ENCODE results near the gene PCDH9.
"Not testable (repeated sequence)": the region's sequence is repeated elsewhere in the genome, so short reads cannot be mapped to it uniquely, and the experiment has no call there.

Gene PCDH9

DNA sequence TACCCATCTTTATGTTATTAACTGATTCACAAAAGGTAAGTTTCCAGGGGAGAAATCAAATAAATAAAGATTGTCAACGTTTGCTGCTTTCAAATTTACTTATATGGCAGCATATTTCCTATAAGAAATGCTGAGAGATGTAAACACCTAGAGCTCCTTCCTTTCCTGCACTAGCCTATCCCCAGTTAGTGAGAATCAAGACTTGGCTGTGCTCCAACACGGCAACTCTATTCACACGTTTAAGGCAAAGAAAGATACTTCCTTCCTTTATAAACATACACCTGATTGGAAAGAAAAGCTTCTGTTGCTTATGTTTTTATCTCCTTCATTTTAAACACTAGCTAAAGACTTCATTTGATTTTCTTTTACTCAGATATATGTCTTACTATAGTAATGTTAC lies 107.0 kb downstream of the PCDH9 start:
- DNase-seq, result no peak

DNA sequence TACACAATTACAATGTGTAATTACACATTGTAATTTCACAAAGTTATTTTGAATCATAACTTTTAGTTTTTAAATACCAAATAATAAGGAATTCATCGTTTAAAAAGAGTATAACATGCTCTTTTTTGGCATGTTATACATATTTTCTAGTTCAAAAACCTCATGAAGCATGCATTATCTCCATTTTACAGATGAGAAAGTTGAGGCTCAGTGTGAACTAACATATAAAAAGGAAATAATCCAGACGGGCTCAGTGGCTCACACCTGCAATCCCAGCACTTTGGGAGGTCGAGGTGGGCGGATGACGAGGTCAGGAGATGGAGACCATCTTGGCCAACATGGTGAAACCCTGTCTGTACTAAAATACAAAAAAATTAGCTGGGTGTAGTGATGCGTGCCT lies 107.9 kb downstream of the PCDH9 start:
- no peak for DNase-seq

DNA sequence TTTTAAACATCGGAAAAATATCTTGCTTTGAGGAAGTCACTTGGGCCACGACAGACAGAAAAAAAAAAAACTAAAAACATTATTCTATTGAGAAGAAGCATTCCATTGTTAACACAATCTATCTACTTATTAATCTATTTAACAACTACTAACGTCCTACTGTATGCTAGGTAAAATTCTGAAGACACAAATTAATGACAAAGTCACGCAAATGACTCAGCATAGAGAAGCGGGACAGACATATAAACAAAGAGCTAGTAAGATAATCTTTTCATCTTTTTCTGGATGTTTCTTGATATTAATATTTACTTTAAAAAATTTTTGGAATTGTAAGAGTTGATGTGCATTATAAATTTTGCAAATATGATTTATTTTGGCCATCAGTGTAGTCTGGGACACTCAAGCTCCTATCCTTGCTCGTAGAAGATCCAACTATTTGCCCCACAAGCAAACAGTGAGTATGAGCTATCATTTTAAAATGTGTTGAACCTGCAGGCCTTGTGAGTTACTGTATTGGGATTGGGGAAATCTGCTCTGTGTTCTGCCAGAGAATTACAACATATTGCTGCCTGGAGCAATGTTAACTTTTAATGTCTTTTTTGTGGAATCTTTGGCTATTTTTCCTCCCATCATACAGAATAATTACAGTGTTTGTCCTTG lies 109.1 kb downstream of the PCDH9 start:
- DNase-seq, result no peak

DNA sequence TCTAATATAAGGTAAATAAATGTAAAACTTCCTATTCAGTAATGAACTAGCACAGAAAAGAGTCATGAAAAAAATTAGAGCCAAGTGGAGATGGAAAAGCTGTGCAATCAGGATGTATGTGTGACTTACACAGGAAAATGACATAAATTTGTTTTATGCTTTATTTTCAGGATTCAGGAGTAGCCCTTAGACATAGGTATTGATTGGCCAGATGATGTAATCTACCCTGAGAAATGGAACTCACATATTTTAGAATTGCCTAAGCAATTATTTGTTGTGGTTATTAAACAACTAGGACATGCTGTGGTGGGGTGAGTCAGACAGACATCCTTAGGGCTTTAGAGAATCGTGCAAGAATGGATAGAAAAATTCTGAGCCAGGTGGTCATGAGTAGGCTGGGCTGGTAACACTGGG lies 110.6 kb downstream of the PCDH9 start:
- DNase-seq, result no peak

DNA sequence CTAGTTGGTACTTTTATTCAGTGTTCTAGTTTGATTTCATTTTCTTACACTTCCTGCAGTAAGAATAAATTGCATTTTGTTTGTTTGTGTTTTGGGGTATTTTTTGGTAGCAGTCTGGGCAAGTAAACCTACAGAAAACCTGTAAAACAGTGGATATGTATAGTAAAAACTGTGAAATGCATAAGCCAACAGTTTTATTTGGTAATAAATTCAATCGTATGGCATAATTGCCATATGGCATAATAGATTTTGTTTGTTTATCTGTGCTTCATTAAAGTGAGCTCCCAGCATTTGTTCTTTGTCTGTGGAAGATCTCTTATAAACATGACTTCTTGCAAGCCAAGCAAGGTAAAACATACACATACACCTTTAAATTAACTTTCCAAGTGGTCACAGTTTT lies 111.9 kb downstream of the PCDH9 start:
- DNase-seq, result no peak

DNA sequence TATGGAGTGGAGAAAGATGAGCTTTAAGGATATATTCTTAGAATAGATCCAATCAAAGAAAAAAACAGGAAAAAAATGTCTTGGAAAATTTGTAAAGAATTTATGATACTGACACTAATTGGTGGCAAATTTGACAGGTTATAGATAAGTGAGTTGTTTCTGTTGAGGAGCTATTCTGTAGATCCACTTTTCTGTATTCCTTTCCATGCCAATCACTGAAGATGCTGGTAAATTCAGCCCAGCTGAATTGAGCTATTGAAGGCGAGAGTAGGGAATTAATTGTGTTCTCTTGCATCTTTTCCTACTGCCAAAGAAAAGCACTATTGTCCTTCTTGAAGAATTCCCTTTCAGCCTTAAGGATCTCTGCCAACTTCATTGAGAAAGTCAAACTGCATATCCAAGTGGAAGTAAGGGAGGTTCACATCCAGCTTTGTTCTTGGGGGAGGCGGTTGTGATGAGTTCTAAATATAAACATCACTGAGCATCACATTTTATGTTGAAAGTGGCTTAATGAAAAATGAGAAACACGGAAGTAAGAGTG lies 113.1 kb downstream of the PCDH9 start:
- DNase-seq, result no peak

DNA sequence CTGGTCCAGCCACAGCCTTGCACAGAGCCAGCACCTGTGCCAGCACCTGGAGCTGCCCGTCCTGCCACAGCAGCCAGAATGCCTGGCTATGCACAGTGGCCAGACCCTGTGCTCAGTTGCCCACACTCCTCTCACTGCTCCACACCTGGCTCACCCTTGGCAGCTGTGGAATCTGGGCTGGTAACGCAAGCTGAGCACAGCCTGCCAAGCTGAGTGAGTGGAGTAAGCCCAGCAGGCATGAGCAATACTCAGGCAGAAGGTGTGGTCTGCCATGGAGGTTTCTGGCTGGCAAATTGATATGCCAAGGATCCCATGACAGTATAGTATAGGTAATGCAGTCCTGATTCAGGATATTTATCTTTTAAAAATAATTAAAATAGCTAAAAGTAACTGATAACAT lies 122.2 kb downstream of the PCDH9 start:
- DNase-seq, result no peak

DNA sequence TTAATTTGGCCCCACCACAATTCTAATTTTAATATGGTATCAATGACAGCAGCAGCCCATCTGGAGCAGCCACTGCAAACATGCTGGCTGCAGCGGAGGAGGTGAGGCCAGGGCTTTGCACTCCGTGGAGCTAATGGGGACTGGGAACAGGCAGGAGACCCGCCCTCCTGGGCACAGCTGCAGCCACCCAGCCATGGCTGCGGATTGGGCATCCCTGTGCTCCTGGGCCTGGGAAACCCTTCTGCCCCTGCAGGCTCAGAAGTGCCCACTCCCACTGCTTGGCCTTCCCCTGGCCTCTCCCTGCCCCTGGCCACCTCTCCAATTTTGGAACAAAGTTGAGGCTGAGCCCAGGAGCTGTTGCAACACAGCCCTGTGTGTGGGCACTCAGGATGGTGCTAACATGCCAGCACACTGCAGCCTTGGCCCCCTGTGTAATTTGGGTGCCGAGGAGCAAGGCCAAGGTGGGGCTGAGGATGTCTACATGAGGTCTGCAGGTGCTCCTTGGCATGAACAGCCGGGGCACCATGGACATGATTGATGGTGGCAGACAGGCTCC lies 123.6 kb downstream of the PCDH9 start:
- no peak for DNase-seq

DNA sequence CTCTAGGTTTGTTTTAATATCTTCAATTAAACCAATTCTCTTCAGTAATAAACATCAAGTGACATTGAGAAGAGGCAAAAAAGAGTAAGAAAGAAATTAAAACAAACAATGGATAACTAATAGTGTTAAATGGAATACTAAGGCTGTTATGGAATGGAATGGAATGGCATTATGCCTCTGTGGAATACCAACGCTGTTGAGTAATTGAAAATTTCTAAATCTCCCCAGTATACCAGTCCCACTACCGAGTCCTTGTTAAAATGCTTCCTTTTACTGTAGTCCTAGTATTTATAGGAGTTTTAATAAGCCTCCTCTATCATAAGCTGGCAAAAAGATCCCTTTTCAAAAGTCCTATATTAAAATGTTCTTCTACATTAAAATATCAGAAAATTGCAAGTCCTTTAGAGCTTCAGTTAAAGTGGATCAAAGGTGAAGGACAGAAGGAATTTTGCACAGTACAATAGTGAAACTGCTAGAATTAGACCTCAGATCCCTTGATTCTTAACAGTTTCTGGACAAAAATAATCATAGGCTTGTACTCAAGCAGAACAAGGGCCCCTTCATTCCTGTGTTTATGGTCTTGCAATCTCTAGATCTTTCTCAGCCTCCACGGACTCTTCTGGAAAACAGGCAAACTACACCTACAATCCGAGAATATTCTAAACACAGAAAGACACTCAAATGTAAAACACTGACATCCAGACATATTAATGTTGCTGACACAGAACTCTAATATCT lies 128.2 kb downstream of the PCDH9 start:
- DNase-seq, result no peak

DNA sequence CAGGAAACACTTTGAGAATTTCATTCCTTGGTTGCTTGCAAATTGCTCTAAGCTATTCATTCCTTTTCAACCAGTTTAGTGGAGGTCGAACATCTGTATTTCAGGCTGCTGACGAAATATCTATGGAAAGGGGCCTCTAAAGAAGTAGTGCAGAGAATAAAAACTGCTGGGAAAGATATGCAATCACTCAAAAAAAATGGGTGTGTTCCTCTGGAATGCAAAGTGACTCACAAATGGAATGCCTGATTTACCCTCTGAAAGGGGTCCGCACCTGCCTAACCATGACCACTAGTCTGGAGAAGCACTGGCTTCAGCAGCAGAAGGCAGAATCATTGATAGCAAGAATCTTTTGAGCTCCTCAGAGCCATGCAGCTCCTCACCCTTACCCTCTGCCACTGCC lies 129.4 kb downstream of the PCDH9 start:
- no peak for DNase-seq

DNA sequence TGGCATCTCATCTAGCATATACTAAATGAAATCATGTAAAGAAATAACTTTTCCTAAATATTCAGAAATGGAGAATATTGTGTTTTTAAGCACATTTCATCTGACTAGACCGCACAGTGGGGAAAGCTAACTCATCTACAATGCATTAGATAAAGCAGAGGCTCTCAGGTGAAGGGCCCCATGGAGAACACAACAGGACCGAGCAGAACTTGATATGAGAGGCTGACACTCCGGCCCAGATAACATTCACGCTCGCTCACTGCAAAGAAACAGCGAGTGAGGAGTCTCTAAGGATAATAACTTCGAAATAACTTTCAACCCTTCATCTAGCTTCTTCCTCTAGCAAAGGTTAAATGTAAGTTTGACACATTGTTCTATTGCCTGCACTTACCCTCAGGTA lies 130.6 kb downstream of the PCDH9 start:
- DNase-seq, result no peak

DNA sequence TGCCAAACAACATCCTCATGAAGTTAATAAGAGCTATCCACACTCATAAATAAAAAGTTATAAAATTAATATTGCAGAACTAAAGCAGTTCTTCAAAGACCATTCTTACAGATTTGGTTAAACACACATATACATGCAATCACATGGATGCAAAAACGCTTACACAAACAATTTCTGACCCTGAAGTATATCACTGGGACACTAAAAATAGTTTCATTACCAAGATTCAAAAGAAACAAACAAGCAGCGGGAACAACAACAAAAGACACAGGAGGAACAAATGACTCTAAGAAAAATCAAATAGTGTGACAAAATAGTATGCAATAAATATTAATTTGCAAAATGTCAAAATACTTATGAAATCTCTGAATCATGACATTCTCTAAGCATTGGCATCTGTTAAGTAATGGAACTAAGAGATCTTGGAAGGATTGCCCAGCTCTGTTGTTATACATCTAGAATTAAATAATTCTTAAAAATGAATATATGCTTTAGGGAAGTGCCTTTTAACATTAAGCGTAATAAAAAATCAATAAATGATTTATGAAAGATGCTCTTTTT lies 132.2 kb downstream of the PCDH9 start:
- no peak for DNase-seq

DNA sequence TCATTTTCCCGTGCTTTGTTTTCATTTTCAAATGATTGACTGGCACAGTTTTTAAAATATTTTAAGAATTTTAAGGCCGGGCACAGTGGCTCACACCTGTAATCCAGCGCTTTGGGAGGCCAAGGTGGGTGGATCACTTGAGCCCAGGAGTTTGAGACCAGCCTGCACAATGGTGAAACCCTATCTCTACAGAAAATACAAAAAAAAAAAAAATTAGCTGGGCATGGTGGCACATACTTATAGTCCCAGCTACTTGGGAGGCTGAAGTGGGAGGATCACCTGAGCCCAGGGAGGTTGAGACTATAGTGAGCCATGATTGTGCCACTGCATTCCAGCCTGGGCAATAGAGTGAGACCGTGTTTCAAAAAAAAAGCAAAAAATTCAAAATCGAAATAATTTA lies 133.2 kb downstream of the PCDH9 start:
- not testable (repeated sequence) for DNase-seq

DNA sequence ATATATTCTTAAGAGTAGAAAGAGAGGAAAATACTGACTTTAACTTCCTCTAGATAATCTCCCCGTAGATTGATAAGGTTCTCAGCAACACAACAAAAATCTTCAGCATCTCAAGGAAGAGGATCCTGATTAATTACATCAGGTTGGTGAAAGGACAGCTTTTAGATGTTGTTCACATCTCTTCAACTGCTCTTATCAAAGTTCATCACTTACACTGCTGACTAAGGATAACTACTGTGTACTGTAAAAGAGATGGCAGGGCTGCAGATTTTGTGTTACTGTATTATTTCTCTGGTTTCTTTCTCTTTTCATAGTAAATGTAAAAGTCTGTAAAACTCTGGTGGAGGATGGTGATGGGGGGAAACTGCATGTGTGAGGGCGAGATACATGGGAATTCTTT lies 133.7 kb downstream of the PCDH9 start:
- no peak for DNase-seq

DNA sequence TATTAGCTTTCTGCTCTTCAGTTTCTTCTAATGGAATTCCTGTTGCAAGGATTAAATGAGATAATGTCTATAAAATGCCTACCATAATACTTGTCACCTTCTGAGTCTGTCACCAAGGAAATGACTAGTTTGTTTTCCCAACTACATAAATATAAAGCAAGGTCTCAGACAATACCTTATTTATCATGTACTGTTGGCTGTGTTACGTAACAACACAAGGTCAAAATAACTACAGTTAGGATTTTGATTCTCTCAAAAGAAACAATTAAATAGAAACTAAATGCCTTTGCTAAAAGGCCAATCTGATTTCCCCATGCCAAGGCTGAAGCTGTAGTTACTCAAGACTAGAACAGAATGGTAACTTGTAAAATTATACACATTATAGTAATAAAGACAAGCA lies 134.5 kb downstream of the PCDH9 start:
- DNase-seq, result no peak

DNA sequence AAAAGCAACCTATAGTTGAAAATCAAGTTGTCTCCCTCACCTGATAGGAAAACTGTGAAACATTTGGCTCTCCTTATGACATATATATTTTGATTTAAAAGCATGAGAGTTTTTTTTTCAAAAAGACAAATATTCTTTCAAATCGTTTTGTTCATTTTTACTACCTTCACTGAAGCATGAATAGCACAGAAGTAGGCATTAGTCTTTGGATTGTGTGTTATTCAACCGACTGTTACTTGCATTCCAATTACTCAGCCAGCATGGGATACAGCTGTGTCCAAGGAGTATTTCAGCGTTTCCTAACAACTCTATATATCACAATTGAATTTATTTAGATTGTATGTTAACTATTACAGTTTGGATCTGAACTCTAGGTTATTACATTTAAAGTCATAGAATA lies 135.2 kb downstream of the PCDH9 start:
- DNase-seq, result no peak

DNA sequence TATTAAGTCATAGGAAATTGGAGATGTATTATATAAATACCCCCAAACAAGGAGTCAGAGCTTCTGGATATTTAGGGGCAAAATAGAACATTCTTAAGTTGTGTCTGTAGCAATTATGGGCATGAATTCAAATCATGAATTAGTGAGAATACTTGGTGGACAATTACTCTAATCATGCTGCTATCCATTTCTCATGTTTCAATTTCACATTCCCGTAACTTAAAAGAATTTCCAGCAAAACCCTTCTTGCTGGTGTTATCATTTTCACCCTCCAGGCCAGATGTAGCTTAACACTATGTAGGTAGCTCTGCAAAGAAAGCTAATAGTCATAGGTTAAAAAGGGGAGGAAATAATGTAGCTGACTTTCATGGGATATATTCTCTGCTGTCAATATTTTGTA lies 136.1 kb downstream of the PCDH9 start:
- DNase-seq, result no peak

DNA sequence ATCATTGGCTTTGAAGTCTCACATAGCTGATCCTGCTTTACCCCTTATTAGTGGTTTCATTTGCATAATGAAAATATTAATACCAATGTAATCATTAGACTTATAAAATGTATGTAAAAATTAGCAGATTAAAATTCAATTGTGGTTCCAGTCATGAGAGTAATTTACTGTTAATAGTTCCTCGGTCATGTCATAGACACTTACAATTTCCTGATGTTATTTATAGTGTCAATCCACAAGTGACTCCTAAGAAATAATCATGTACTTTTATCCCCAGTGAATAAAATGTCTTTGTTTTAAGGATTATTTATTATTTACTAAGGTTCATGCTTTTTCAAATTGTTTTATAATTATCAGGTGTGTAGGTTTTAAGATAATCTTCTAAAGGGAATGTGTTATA lies 138.5 kb downstream of the PCDH9 start:
- no peak for DNase-seq

DNA sequence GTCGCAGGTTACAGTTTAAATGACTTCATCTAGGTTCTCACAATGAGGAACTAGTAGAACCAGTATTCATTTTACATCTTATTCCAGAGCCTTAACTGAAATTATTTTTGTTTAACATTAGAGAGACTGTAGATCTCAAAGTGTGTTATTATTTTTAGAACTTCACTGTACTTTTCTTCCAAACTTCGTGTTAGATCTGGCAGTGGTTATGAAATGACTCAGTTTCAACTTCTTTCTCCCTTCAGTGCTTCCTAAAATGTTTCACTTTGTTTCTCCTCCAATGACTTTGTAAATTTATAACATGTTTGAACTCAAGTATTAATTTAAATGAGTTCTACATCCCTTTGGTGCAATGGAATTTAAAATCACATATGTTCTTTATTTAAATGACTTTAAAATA lies 139.3 kb downstream of the PCDH9 start:
- no peak for DNase-seq

DNA sequence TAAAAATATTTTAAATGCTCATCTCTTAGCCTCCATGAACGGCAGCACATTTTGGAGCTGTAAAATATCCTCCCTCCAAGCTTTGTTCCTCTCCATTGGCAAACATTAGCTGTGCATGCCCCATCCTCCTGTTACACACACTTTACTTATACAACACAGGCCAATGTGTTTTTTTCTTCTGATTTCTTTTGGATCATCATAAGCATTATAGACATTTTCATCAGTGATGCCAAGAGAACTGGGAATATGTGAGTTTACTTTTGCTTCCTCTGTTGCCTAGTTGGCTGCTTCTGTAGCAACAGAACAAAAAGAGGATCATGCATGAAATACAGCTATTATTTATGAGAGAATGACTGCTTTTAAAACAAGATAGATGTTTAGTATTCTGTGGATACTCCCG lies 142.6 kb downstream of the PCDH9 start:
- DNase-seq, result no peak

DNA sequence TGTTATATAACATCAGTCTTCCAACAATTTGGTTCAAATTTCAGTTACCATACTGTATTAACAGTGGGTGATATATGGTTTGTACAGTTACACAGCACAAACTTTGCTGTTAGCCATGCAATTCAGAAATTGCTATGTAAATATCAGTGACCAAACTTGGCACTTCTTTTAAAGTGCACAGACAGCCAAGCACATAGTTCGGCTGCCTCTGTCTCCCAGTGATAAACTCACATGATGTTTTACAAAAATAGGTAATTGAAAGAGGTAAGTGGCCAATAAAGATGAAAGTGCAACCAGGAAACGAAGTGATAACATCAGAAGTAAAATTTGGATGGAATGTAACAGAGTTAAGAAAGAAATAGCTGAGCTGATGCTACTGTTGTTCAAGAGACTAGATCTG lies 143.9 kb downstream of the PCDH9 start:
- DNase-seq, result no peak

DNA sequence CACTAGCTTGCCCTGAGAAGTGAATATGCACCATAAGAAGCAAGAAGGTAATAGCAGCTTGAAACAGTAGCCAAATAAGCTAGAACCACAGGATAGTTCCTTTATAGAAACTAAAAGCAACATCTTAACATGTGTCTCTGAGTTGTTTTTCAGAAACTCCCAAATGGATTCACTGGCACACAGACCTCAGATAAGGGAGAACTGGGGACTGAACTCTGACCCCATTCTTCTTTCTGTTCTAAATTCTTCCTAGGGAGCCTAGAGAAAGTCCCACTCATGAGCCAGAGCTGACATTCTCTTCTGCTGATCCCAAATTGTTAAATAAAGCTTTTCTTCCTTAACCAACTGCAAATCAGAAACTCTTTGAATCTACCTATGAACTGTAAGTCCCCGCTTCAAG lies 146.1 kb downstream of the PCDH9 start:
- DNase-seq, result no peak

DNA sequence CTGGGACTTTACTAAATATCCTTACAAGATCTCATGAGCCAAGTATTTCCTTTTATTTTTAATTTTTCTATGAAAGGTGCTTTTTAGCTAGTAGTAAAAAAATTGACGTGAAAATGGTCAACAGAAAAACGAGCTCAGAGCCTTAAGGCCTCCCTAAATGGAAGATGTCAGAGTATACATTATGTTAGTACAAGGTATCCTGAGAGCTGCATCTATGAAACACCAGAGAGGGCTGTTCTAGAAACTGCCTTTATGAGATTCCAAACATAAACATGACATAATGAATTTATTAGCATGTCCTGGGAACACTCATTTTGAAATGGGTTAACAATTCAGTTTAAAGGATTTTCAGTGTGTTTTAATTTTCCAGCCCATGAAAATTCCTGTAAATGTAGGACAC lies 146.6 kb downstream of the PCDH9 start:
- no peak for DNase-seq

DNA sequence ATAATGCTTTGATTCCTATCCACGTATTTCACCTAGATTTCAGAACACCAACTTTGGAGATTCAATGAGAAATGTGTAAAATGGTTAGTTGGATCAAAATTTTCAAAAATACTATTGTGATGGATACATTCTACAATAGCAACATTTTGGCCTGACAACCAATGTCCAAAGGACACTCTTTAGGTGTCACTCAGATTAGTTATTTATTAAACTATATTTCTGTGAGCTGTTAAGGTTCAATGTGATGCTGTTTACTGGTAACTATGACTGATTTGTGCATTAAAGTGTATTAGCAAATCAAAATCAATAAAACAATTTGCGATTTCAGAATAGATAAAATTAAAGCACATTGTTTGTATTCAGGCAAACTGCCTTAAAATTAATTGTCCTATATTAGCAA lies 149.8 kb downstream of the PCDH9 start:
- DNase-seq, result no peak
